GM21786 (cell line): Measurements from ENCODE around the gene STIP1.

Experiments used
- ATAC-seq: cut with Tn5 transposase; IDR thresholded peaks from one replicate; pipeline ENCODE4 v1.9.1; 2021; ENCODE audit not compliant: unreplicated experiment

STIP1 gene

DNA sequence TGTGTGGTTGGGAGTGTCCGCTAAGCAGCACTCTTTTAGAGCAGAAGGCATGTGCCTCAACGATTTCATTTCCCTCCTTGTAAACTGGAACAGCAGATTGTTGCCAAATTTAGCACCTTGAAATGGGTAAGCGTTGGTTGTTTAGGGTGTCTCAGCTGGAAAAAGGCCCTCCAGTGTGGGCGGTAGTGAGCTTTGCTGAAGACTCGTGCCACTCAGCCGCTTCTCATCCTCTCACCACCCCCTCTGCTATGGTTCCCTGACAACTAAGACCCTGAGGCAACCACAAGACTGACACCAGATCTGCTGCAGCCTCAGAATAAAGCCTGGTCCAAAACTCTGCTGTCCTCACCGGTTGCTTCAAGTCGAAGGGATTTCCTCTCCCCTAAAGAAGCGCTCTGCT is 10.7 kb downstream of the STIP1 start:
- ATAC-seq, result no peak

GRCh38 chr11:64198511-64198910 is 12.5 kb downstream of the STIP1 start:
- ATAC-seq, result no peak

GRCh38 chr11:64201543-64201942 is 15.6 kb downstream of the STIP1 start:
- ATAC-seq, result no peak

DNA sequence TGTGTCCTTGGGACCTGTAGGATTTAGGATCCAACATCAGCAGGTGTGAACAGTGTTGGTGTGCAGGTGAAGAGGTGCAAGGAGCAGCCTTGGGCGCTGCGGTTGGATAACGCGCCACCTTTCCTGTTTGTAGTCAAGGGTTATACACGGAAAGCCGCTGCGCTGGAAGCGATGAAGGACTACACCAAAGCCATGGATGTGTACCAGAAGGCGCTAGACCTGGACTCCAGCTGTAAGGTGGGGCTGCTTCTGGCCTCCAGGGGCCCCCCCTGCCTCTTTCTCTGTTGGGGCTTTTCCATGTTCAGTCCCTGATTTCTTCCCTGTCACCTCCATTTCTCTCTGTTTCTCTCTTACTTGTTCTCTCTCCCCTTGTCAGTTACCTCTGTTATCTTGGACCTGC is 17.0 kb downstream of the STIP1 start:
- ATAC-seq, result no peak

DNA sequence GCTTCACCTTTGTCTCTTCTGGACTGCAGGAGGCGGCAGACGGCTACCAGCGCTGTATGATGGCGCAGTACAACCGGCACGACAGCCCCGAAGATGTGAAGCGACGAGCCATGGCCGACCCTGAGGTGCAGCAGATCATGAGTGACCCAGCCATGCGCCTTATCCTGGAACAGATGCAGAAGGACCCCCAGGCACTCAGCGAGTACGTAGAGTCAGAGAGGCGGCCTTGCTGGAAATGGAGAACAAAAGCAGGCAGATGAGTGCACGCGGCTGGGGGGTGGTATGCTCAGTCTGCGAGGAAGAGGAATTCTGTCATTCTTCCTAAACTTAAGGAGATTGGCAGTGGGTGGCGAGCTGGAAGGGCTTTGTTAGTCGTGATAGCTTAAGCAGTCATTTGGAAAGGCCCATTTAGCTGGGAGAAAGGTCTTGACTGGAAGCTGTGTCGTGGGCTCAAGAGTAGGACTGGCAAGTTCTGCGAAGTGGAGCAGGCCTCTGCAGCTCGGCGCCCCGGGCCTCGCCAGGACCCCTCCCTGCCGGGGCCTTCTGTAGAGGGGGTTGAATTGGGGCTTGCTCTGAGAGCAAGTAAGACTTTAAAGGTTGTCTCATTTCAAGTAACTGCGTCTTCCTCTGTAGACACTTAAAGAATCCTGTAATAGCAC is 17.6 kb downstream of the STIP1 start:
- no peak for ATAC-seq

- no peak for ATAC-seq
Observed at GRCh38 chr11:64204080-64204440, 18.1 kb downstream of the STIP1 start.

DNA sequence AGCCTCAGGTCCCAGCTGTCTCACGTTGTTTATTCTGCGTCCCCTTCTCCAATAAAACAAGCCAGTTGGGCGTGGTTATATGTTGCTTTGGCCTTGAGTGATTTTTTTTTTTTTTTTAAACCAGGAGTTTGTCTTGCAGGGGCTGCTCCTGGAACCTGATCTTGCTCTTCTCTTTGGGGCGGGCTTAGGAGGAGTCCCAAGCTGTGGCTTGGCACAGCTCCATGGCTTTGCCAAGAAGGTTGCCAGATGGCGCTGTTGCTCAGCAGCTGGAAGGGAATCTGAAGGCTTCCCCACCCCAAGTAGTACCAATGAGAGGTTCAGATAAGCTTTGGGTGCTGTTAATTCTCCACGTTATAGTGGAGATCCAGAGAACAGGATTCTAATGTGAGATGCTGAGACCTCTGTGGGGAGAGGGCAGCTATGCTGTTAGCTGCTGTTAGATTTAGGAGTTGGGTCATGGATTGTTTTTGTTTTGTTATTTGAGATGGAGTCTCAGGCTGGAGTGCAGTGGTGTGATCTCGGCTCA is 18.6 kb downstream of the STIP1 start:
- ATAC-seq, result no peak

- no peak for ATAC-seq
Observed at GRCh38 chr11:64206457-64207255, 20.7 kb downstream of the STIP1 start, which contains the start of gene FERMT3. FERMT3 (plus strand) TSS chr11:64206721; CDS start chr11:64207365, 644 bp downstream.

DNA sequence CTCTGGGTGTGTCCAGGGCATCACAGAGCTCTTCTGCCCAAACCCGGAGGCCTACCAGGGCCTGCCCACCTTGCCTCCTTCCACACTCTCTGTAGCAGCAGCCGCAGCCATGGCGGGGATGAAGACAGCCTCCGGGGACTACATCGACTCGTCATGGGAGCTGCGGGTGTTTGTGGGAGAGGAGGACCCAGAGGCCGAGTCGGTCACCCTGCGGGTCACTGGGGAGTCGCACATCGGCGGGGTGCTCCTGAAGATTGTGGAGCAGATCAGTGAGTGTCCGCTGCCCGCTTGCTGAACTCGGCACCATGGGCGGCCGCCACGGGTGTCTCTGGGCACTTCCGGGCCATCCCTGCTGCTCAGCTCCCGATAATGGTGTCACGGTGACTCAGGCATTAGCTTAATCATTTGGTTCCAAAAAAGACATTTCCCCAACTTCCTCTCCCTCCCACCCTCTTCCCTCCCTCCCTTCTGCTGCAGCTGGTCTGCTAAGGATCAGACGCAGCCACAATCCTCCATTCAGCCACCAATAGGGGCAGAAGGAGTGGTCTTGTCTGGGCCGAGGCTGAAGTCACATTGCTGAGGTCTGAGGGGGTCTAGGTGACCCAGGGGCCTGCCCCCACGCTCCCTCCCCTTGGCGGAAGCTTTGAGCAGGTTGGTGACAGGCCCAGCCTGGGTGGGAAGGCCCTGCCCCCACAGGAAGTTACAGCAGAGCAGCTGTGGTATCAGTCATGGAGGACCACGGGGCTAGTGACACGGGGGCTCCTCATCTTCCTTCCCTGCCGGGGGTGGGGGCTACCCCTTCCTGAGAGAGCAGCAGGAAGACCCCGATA is 21.5 kb downstream of the STIP1 start:
- ATAC-seq, result peak; percentile 66

DNA sequence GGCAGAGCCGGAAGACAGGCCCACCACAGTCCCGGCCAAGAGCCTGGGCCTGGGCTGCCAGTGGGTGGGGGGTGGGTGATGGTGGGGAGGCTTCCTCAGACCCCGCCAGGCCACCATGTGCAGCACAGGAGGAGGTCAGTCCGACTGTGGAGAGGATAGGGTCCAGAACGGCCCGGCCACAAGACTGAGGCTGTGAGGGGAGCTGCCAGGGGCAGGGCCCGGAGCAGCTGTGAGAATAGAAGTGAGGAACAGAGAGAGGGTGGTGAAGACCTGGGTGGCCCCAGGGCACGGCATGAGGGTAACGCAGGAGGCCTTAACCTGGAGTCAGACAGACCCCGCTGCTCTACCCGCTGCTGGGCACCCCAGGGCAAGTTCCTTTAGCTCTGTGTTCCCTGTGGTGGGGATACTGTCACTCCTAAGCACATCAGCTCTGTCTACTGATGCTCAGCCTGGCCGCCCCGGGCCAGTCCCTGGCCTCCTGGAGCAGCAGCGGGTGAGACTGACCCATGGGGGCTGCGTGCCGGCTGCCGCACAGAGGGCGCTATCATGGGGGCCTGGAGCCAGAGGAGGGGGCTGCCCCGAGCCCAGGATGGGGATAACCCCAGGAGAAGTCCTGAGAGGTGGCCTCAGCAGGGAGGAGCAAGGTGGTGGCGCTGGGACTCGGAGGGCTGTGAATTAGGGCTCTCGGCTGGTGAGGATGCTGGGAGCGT is 22.3 kb downstream of the STIP1 start:
- ATAC-seq, result no peak

GRCh38 chr11:64208796-64209562 is 23.0 kb downstream of the STIP1 start:
- ATAC-seq, result no peak

DNA sequence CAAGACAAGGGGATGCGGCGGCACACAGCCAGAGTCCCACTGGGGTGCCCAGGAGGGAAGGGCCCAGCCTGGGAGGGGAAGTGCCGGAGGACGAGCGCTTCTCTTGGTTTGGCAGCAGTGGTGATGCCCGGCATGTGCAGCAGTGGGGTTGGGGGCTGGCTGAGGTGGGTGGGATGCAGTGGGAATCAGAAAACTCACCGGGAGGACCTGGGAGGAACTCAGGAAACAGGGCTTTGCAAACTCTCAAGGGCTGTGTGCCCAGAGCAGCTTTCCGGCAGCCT is 23.5 kb downstream of the STIP1 start:
- ATAC-seq, result no peak

- ATAC-seq, result no peak
Observed at GRCh38 chr11:64210301-64211020, 24.5 kb downstream of the STIP1 start.

- ATAC-seq, result no peak
Observed at GRCh38 chr11:64211181-64211872, 25.4 kb downstream of the STIP1 start.

- no peak for ATAC-seq
Observed at GRCh38 chr11:64216879-64217278, 30.9 kb downstream of the STIP1 start.

- no peak for ATAC-seq
Observed at GRCh38 chr11:64218628-64219353, 32.8 kb downstream of the STIP1 start.

DNA sequence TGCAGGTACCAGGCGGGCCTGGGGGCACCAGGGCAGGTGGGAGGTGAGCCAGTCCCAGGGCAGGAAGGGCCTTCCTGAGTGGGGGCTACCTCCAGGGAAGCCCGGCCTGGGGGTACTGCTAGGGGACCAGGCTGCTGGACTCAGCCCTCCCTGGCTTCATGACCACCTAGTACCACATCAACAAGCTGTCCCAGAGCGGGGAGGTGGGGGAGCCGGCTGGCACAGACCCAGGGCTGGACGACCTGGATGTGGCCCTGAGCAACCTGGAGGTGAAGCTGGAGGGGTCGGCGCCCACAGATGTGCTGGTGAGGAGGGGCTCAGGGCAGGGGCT is 33.3 kb downstream of the STIP1 start:
- no peak for ATAC-seq

GRCh38 chr11:64219755-64220154 is 33.8 kb downstream of the STIP1 start:
- no peak for ATAC-seq

GRCh38 chr11:64220271-64220670 is 34.3 kb downstream of the STIP1 start:
- ATAC-seq, result no peak
